Upper lobe of right lung (tissue), 1 donor: ENCODE results near the gene SPDYE18. TPM values are rescaled to one million over a fixed set of nuclear protein-coding genes. Genes with fewer than 3 reads are reported as not detected.
"Not testable (repeated sequence)": the region's sequence is repeated elsewhere in the genome, so short reads cannot be mapped to it uniquely, and the experiment has no call there.

Source experiments
- ATAC-seq: fragments of 200-7000 bp; cut with Tn5 transposase; one replicate; pipeline ENCODE4 v1.9.1; 2020; ENCODE audit warnings: mild to moderate bottlenecking, moderate library complexity
- DNase-seq: peaks from one replicate; pipeline ENCODE4 v3.0.0-alpha.2; 2020
- H3K27ac ChIP-seq: fragments of 200-600 bp; one replicate; pipeline ENCODE4 v1.8.0; 2022
- H3K27me3 ChIP-seq: fragments of 200-600 bp; one replicate; pipeline ENCODE4 v1.8.0; 2022; ENCODE audit warnings: mild to moderate bottlenecking
- H3K36me3 ChIP-seq: fragments of 200-600 bp; one replicate; pipeline ENCODE4 v1.8.0; 2022
- H3K4me1 ChIP-seq: fragments of 200-600 bp; one replicate; pipeline ENCODE4 v1.8.0; 2022
- H3K4me3 ChIP-seq: fragments of 200-600 bp; one replicate; pipeline ENCODE4 v1.8.0; 2022; ENCODE audit warnings: mild to moderate bottlenecking
- H3K9me3 ChIP-seq: fragments of 200-600 bp; one replicate; pipeline ENCODE4 v1.8.0; 2022
- intact Hi-C: fragments of 100-400 bp; cut with DNase I; formaldehyde crosslinking; loops from one replicate; pipeline ENCODE4 v1.11.0; 2022
- total RNA-seq: library from RNA; stranded (reverse); fragmentation: NEBNext Ultra II Directional; extraction: Animal tissue kit (Norgen Biotek cat#: 25700); gene quantifications from one replicate; pipeline ENCODE4 v1.2.1, GENCODE V29; 2021
- donor health status: DM: no; HTN: yes; CAD: no; lungs with severe emphysema.

The SPDYE18 gene
- total RNA-seq, 1 donor from 2014 or later, result not detected

DNA sequence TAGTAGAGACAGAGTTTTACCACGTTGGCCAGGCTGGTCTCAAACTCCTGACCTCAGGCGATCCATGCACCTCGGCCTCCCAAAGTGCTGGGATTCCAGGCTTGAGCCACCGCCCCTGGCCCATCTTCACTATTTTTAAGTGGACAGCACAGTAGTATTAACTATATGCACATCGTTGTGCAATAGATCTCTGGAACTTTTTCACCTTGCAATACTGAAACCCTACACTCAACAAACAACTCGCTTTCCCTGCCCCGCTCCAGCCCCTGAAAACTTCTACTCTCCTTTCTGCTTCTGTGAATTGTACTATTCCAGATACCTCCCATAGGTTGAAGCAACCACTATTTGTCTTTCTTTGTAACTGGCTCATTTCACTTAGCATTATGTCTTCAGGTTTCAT is 3.5 kb upstream of the SPDYE18 start:
- H3K27me3 ChIP-seq, H3K4me3 ChIP-seq, H3K36me3 ChIP-seq, intact Hi-C loops, H3K9me3 ChIP-seq, H3K27ac ChIP-seq, ATAC-seq, H3K4me1 ChIP-seq, DNase-seq: not testable (repeated sequence)

GRCh38 chr7:77063732-77064131 is 1.4 kb upstream of the SPDYE18 start:
- ATAC-seq, DNase-seq, H3K27me3 ChIP-seq: not testable (repeated sequence)

GRCh38 chr7:77032261-77032660 is 30.1 kb downstream of the SPDYE18 start, which contains the start of gene SPDYE17:
TSS of gene SPDYE17 (minus strand) at chr7:77032361. CDS start at chr7:77030570, 1,791 bp downstream.
- DNase-seq, ATAC-seq, H3K36me3 ChIP-seq, H3K9me3 ChIP-seq, H3K27me3 ChIP-seq, H3K4me1 ChIP-seq, intact Hi-C loops, H3K27ac ChIP-seq, H3K4me3 ChIP-seq: not testable (repeated sequence)

More at GRCh38 chr7:77063732-77064131, 1.4 kb upstream of the SPDYE18 start:
- H3K9me3 ChIP-seq, H3K27ac ChIP-seq, H3K4me3 ChIP-seq, H3K4me1 ChIP-seq, intact Hi-C loops, H3K36me3 ChIP-seq: not testable (repeated sequence)

DNA sequence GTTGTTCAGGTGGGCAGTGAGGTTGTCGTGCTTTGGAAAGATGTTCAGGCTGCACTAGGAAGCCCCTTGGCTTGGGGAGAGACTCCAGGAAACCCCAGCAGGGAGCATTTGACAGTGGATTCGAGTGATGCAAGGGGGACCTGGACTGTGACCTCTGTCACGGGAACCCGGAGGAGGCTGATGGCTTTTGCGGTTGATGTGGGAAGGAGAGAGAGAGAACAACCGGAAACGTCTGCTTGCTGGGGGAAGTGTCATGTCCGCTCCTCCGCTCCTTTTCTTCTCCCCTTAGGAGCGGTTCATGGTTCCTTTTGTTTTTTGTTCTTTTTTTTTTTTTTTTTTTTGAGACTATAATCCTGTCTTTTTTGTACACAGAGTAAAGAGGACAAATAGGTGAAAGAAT is 36.0 kb downstream of the SPDYE18 start:
- intact Hi-C loops, H3K36me3 ChIP-seq, H3K4me3 ChIP-seq, H3K9me3 ChIP-seq, H3K27ac ChIP-seq, H3K27me3 ChIP-seq, ATAC-seq, DNase-seq, H3K4me1 ChIP-seq: not testable (repeated sequence)

GRCh38 chr7:77010074-77010680 is 52.2 kb downstream of the SPDYE18 start:
- DNase-seq, result peak; percentile 6
- intact Hi-C loops, ATAC-seq: not testable (repeated sequence)

DNA sequence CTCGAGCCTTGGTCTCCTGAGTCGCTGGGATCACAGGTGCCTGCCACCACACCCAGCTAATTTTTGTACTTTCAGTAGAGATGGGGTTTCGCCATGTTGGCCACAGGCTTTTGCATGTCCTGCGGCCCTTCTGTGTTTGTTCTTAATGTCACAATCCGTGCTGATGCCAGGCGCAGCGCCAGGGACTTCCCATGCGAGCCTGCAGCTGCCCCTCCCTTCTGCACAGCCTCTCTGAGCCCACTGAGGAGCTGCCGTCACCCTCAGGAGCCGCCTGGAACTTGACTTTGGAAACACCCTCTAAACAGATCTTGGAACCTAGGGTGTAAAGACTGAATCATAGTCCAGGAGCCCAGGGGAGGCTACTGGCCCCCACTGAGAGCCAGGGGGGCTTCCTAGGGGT is 54.4 kb downstream of the SPDYE18 start:
- H3K4me1 ChIP-seq, H3K9me3 ChIP-seq, H3K27me3 ChIP-seq, H3K36me3 ChIP-seq, intact Hi-C loops, H3K4me3 ChIP-seq: not testable (repeated sequence)
- ATAC-seq (peak; percentile 83), DNase-seq (peak; percentile 92)
- peak overlapping the region; percentile 24 for H3K27ac ChIP-seq

More at GRCh38 chr7:77010074-77010680, 52.2 kb downstream of the SPDYE18 start:
- H3K36me3 ChIP-seq, H3K4me3 ChIP-seq, H3K27ac ChIP-seq, H3K27me3 ChIP-seq, H3K4me1 ChIP-seq, H3K9me3 ChIP-seq: not testable (repeated sequence)

DNA sequence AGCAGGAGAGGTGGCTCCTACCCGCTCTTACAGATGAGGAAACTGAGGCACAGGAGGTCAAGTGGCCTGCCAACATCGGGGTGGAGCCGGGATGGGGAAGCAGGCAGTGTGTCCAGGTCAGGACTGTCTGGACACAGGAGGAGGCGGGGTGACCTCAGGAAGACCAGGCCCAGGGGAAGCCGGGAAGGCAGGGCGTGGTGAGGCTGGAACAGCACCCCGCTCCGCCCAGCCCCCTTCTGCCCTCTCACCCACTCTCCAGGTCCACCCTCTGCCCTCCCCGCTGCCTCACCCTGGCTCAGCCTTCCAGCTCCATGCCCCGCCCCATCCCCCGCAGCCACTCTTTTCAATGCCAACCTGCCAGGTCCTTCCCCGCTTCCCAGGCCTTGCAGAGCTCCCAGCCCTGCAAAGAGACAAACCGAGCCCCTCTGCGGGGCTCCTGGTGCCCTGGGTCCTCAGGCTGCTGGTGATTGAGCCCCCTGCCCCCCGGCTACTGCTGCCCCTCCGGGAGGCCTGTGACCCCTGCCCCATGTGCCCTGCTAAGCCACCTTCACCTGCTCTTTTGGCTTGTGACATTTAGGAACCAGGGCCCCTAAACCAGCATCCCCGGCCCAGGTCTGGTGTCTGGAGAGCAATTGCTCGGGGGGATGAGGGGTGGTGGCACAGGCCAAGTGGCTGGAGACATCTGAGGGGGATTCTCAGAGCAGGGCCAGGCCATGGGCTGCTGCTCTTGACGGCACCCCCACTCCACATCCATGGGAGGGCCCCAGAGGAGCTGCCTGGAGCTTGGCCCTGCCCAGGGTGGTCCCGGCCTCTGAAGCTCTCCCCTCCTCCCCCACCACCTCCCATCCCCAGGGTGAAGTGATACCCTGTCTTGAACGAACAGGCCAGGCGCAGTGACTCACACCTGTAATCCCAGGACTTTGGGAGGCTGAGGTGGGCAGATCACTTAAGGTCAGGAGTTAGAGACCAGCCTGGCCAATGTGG is 55.9 kb downstream of the SPDYE18 start:
- intact Hi-C loops, H3K27me3 ChIP-seq, H3K4me1 ChIP-seq, H3K27ac ChIP-seq, H3K4me3 ChIP-seq, H3K9me3 ChIP-seq, H3K36me3 ChIP-seq: not testable (repeated sequence)
- peak; percentile 90 for ATAC-seq
- DNase-seq, result peak; percentile 56

GRCh38 chr7:77005461-77006057 is 56.8 kb downstream of the SPDYE18 start:
- DNase-seq, result peak; percentile 54
- intact Hi-C loops, H3K27me3 ChIP-seq, H3K27ac ChIP-seq, H3K9me3 ChIP-seq, H3K36me3 ChIP-seq, H3K4me3 ChIP-seq, ATAC-seq, H3K4me1 ChIP-seq: not testable (repeated sequence)

DNA sequence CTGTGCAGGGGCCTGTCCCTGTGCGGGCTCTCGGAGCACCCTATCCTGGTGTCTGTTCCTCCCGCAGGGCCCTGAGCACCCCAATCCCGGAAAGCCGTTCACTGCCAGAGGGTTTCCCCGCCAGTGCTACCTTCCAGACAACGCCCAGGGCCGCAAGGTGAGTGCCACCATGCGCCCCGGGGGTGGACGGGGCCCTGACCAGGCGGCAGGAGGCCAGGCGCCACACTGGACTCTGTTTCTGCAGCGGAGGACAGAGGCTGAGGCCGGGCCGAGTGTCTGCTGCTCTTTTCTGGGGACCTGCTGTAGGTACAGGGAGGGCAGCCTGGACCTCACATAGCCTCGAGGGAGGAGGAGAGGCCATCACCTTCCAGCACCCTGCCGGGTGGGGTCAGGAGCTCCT is 58.2 kb downstream of the SPDYE18 start:
- H3K4me3 ChIP-seq, H3K4me1 ChIP-seq, H3K36me3 ChIP-seq, ATAC-seq, H3K9me3 ChIP-seq, H3K27ac ChIP-seq, H3K27me3 ChIP-seq, intact Hi-C loops: not testable (repeated sequence)
- DNase-seq, result peak; percentile 55

DNA sequence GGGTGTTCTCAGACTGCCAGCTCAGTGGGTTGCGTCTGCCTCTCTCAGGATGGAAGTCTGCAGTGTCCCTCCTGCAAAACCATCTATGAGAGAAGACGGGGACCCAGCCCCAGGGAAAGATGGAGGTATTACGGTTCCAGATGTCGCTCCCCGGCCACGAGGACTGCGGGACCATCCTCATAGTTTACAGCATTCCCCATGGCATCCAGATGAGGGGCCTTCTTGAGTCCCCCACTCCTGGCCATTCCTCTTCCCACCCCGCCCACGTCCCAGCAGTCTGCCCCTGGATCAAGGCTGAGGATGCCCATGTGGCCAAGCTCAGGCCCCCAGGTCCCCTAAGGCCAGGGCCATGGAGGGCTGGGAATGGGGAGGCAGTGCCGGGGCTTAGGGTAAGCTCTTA is 59.1 kb downstream of the SPDYE18 start:
- peak; percentile 40 for DNase-seq
- H3K27me3 ChIP-seq, H3K27ac ChIP-seq, intact Hi-C loops, ATAC-seq, H3K9me3 ChIP-seq, H3K36me3 ChIP-seq, H3K4me1 ChIP-seq, H3K4me3 ChIP-seq: not testable (repeated sequence)

- H3K4me3 ChIP-seq, intact Hi-C loops, ATAC-seq, H3K4me1 ChIP-seq, H3K27ac ChIP-seq, H3K9me3 ChIP-seq, H3K36me3 ChIP-seq, H3K27me3 ChIP-seq: not testable (repeated sequence)
- peak; percentile 51 for DNase-seq
Measured at GRCh38 chr7:77002678-77003233, 59.6 kb downstream of the SPDYE18 start.

DNA sequence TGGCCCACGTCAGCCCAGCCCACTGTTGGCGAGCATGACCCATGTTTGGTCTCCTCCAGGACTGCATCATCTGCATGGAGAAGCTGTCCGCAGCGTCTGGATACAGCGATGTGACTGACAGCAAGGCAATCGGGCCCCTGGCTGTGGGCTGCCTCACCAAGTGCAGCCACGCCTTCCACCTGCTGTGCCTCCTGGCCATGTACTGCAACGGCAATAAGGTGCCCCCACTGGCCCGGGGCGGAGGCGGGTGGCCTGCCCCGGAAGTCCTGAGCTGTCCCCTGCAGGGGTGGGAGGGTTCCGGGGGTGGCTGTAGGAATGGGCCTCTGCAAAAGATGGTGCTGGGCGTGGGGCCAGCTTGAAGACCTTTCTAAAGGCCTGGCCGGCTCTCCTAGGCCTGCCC is 60.3 kb downstream of the SPDYE18 start:
- H3K4me3 ChIP-seq, H3K36me3 ChIP-seq, H3K4me1 ChIP-seq, ATAC-seq, H3K9me3 ChIP-seq, H3K27me3 ChIP-seq, H3K27ac ChIP-seq, intact Hi-C loops: not testable (repeated sequence)
- peak; percentile 53 for DNase-seq
